ENCODE measurements around the gene PYGM. TPM values are rescaled to one million over a fixed set of nuclear protein-coding genes. Genes with fewer than 3 reads are reported as not detected.

Gene PYGM
- total RNA-seq, 6 experiments from 2014 or later: 0.11 to 0.21 (median 0.13) TPM; not detected in 2

DNA sequence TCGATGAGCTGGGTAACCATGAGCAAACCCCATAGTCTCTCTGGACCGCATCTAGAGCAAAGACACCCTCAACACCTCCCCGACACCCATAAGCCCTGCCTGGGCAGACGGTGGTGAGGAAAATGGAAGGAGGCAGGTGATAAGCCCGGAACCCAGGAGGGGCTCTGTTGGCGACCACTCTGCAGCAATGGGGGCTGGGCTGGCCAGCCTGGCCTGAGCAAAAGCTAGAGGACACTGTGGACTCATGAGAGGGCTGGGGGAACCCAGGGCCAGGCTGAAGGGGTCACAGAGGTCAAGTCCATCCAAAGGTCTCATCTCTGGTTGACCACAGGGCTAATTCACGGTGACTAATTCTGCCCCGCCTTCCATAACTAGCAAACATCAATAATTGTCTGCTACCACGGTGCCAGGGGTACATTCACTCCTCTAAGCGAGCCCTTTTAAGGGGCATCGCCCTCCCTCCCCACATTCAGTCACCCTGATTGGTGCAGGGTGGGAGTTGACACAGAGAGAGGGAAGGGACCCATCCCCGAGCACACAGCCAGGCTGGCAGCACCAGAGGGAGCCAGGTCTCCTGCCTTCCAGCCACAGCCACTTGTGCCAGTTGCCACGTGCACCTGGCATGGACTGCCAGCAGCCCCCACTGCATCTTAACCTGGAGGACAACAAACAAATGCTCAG, 4.0 kb downstream of the PYGM start:
- H3K27me3 Mint-ChIP-seq (ENCODE audit: insufficient read depth): peaks cover 8% of the 10 kb centered on the region
- DNase-seq: no peak
- H3K27ac Mint-ChIP-seq: no peak overlapping the region
- TF ChIP-seq, protein P1, sequence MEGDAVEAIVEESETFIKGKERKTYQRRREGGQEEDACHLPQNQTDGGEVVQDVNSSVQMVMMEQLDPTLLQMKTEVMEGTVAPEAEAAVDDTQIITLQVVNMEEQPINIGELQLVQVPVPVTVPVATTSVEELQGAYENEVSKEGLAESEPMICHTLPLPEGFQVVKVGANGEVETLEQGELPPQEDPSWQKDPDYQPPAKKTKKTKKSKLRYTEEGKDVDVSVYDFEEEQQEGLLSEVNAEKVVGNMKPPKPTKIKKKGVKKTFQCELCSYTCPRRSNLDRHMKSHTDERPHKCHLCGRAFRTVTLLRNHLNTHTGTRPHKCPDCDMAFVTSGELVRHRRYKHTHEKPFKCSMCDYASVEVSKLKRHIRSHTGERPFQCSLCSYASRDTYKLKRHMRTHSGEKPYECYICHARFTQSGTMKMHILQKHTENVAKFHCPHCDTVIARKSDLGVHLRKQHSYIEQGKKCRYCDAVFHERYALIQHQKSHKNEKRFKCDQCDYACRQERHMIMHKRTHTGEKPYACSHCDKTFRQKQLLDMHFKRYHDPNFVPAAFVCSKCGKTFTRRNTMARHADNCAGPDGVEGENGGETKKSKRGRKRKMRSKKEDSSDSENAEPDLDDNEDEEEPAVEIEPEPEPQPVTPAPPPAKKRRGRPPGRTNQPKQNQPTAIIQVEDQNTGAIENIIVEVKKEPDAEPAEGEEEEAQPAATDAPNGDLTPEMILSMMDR (IDR thresholded peaks at IDR 0.05): no peak
- no peaks in the 10 kb centered on the region; the same call in 1 of the 2 replicates for H3K4me1 Mint-ChIP-seq (ENCODE audit: low read depth)
- H3K9me3 Mint-ChIP-seq: no peaks in the 10 kb centered on the region
- no peaks in the 10 kb centered on the region for H3K36me3 Mint-ChIP-seq (ENCODE audit: low read depth)
- H3K4me3 Mint-ChIP-seq: no peak overlapping the region

DNA sequence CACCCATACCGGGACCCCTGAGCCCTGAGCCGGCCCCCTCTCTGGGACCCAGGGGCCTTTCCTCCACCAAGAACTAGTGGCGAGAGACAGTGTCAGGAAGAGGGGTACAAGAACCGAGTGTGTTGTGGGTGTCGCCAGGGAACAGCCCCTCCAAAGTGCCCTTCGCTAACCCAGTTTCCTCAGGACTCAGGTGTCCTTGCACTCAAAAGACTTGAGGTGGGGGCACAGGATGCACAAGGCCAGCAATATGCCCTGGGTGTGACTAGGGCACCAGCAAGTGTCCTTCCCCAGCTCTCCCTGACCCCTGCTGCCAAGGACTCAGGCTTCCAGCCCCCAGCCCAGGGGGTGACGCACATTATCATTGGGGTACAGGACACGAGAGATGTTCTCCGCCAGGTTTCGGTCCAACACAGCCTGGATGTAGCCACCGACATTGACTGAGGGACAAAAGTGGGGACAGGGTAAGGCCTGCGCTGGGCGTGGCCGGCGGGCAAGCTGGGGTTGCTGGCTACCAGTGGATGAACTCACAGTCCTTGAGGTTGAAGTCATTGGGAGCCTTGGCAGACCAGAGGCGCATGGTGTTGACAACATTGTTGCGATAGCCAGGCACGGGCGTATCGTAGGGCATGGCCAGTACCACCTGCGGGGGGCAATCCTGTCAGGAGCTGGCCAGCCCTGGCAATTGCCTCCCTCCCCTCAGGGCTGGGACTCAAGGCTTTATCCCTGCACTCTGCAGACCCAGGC, 4.7 kb downstream of the PYGM start:
- Mint-ChIP-seq H3K9me3 (no peaks in the 10 kb centered on the region), H3K4me1 (ENCODE audit: low read depth) (no peaks in the 10 kb centered on the region; the same call in none of the 2 replicates), H3K36me3 (ENCODE audit: low read depth) (no peaks in the 10 kb centered on the region), H3K4me3 (no peak overlapping the region), H3K27me3 (ENCODE audit: insufficient read depth) (peaks cover 6% of the 10 kb centered on the region), H3K27ac (no peak overlapping the region)
- TF ChIP-seq, protein P1 (IDR thresholded peaks at IDR 0.05): no peak
- DNase-seq: no peak

DNA sequence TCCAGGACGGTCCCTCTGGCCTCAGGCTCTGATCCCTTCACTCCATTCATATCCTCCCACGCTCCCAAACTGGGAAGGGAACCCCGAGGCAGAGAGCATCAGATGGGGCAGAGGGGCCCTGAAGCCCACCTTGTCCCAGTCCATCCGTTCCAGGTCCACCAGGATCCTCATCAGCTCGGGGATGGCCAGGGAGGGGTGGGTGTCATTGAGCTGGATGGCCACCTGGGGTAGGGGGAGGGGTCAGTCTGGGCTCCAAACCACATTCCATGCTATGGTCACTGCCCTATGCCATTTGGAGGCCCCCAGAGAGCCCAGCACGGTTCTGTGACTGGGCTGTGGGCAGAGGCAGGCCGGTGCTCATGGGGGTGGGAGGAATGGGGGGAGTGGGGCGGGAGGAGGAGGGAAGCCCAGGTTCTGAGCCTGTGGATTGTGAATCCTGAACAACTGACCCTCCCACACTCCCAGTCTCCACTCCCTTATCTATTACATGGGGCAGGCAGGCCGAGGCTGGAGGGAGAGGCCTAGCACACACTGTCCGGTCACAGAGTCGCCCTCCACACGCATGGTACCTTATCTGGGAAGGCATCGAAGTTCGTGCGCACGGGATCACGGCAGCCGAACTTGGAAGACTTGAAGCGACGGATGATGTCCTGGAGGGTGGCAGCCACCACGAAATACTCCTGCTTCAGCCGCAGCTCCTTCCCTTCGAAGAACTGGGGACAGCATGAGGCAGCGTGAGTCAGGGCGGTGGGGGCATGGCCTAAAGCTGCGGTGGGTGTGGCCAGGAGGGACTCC, 5.5 kb downstream of the PYGM start:
- TF ChIP-seq, protein P1 (IDR thresholded peaks at IDR 0.05): no peak
- Mint-ChIP-seq H3K36me3 (ENCODE audit: low read depth) (no peaks in the 10 kb centered on the region), H3K4me3 (no peak overlapping the region), H3K27me3 (ENCODE audit: insufficient read depth) (peaks cover 4% of the 10 kb centered on the region), H3K4me1 (ENCODE audit: low read depth) (no peaks in the 10 kb centered on the region; the same call in 1 of the 2 replicates), H3K27ac (no peak overlapping the region), H3K9me3 (no peaks in the 10 kb centered on the region)
- DNase-seq: no peak

DNA sequence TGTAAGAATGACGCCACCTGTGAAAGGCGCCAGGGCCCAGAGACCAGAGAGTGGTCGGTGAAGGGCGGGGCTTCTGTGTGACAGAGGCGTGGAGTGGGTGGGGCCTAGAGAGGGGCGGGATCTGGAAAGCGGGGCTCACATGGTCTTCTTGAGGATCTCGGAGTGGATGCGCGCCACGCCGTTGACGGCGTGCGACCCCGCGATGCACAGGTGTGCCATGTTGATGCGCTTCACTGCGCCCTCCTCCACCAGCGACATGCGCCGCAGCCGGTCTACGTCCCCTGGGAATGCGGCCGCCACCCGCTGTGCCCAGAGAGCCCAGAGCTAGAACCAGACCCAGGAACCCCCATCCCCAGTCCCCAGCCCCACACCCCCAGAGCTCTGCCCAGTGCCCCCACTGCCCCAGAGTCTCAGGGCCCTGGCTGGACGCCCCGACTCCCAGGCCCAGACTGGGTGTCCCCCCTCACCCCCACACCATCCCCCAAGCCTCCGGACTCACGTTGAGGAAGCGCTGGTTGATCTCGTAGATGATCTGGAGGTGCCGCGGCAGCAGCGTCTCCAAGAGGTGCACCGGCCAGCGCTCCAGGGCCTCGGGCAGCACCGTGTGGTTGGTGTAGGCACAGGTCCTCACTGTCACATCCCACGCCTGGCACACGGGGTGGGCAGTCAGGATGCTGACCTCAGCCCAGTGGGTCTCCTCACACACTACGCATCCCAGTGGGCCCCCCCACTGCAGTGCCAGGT, 6.2 kb downstream of the PYGM start:
- no peaks in the 10 kb centered on the region for H3K9me3 Mint-ChIP-seq
- H3K27ac Mint-ChIP-seq: no peak overlapping the region
- H3K36me3 Mint-ChIP-seq (ENCODE audit: low read depth): no peaks in the 10 kb centered on the region
- no peak overlapping the region for H3K4me3 Mint-ChIP-seq
- DNase-seq: no peak
- TF ChIP-seq, protein P1 (IDR thresholded peaks at IDR 0.05): no peak
- H3K27me3 Mint-ChIP-seq (ENCODE audit: insufficient read depth): peaks cover 4% of the 10 kb centered on the region
- H3K4me1 Mint-ChIP-seq (ENCODE audit: low read depth): peaks cover 3% of the 10 kb centered on the region

DNA sequence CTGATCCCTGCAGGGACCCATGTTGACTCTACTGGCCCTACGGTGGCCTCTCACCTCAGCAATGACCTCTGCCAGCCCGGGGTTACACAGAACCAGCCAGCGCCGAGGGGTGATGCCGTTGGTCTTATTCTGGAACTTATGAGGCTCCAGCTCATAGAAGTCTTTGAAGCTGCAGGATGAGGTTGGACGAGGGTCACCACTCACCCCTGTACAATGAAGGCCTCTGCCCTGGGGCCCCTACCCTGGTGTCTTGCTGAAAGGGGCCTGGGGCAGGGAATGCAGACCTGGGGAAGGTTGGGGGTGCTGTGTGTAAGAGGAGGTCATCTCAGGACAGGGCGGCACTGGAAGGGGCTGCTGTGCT, 6.8 kb downstream of the PYGM start:
- Mint-ChIP-seq H3K4me1 (ENCODE audit: low read depth) (peaks cover 9% of the 10 kb centered on the region), H3K27ac (no peak overlapping the region), H3K36me3 (ENCODE audit: low read depth) (no peaks in the 10 kb centered on the region), H3K27me3 (ENCODE audit: insufficient read depth) (peaks cover 4% of the 10 kb centered on the region), H3K4me3 (no peak overlapping the region), H3K9me3 (no peaks in the 10 kb centered on the region)
- no peak for DNase-seq
- TF ChIP-seq, protein P1 (IDR thresholded peaks at IDR 0.05): no peak

Data from HFFc6 (cell line).